HEK293T (cell line): ENCODE results near the gene SLC5A2.

Experiments
- ARNT ChIP-seq: fragments of 450-650 bp; IDR thresholded peaks from 2 replicates; pipeline ENCODE4 v1.6.1; 2017; ENCODE audit warnings: mild to moderate bottlenecking
- BHLHE40 ChIP-seq: fragments of 450-650 bp; IDR thresholded peaks from 2 replicates; pipeline ENCODE4 v1.6.1; 2016; ENCODE audit warnings: mild to moderate bottlenecking, moderate library complexity, borderline replicate concordance
- CTBP1 ChIP-seq: fragments of 450-650 bp; IDR thresholded peaks from 2 replicates; pipeline ENCODE4 v1.6.1; 2016; ENCODE audit warnings: borderline replicate concordance
- ELF4 ChIP-seq: fragments of 450-650 bp; IDR thresholded peaks from 2 replicates; pipeline ENCODE4 v1.6.1; 2017; ENCODE audit warnings: antibody characterized with exemption
- FOXM1 ChIP-seq: fragments of 450-650 bp; IDR thresholded peaks from 2 replicates; pipeline ENCODE4 v1.6.1; 2017; ENCODE audit warnings: mild to moderate bottlenecking, borderline replicate concordance
- HDGF ChIP-seq: fragments of 450-650 bp; IDR thresholded peaks from 2 replicates; pipeline ENCODE4 v1.6.1; 2017; ENCODE audit warnings: antibody characterized with exemption, borderline replicate concordance
- LEF1 ChIP-seq: fragments of 450-650 bp; IDR thresholded peaks from 2 replicates; pipeline ENCODE4 v1.6.1; 2017; ENCODE audit warnings: mild to moderate bottlenecking, borderline replicate concordance
- NFRKB ChIP-seq: fragments of 450-650 bp; IDR thresholded peaks from 2 replicates; pipeline ENCODE4 v1.6.1; 2016; ENCODE audit warnings: mild to moderate bottlenecking, moderate library complexity
- PKNOX1 ChIP-seq: fragments of 450-650 bp; IDR thresholded peaks from 2 replicates; pipeline ENCODE4 v1.6.1; 2016
- SP1 ChIP-seq: fragments of 450-650 bp; IDR thresholded peaks from 2 replicates; pipeline ENCODE4 v1.6.1; 2017
- SUZ12 ChIP-seq: fragments of 450-650 bp; IDR thresholded peaks from 2 replicates; pipeline ENCODE4 v1.6.1; 2016; ENCODE audit warnings: mild to moderate bottlenecking
- TARDBP ChIP-seq: fragments of 450-650 bp; IDR thresholded peaks from 2 replicates; pipeline ENCODE4 v1.6.1; 2016

GRCh38 chr16:31522071-31522470 is 39.1 kb downstream of the SLC5A2 start:
- no peak for TF ChIP-seq SUZ12
- no peak for TF ChIP-seq ARNT
- no peak for TF ChIP-seq PKNOX1
- no peak for TF ChIP-seq BHLHE40
- no peak for TF ChIP-seq LEF1
- TF ChIP-seq NFRKB, result no peak
- TF ChIP-seq FOXM1, result no peak
- TF ChIP-seq CTBP1, result no peak
- TF ChIP-seq TARDBP, result no peak
- TF ChIP-seq HDGF, result no peak
- no peak for TF ChIP-seq ELF4
- TF ChIP-seq SP1, result no peak
